Panc1 (cell line): ENCODE measurements around the gene ASMT.

ENCODE experiments used
- SIN3A ChIP-seq: IDR thresholded peaks from 2 replicates; pipeline ENCODE4 v1.6.1; 2012; ENCODE audit warnings: low read depth, mild to moderate bottlenecking, low read length, moderate library complexity, borderline replicate concordance; ENCODE audit not compliant: insufficient read depth
- TCF7L2 ChIP-seq: IDR thresholded peaks from 2 replicates; pipeline ENCODE4 v1.6.1; 2011; ENCODE audit warnings: mild to moderate bottlenecking, low read depth, low read length, inconsistent platforms

GRCh38 chrX:1591102-1591862, 23.6 kb upstream of the ASMT start, which contains the start of gene AKAP17A:
- TF ChIP-seq TCF7L2 = 0 out of 2 replicates have a peak, but pooled peaks have one; percentile 19
- TF ChIP-seq SIN3A = no peak
